Heart right ventricle (tissue), 16 donors: Measurements from ENCODE around the gene C16orf46. TPM values are rescaled to one million over a fixed set of nuclear protein-coding genes. Genes with fewer than 3 reads are reported as not detected.

Experiments used
- ATAC-seq, 8 donors: fragments of 200-7000 bp; cut with Tn5 transposase; one replicate each; pipeline ENCODE4 v1.9.1; 2020; ENCODE audit warnings: mild to moderate bottlenecking in 8 of 8, moderate library complexity in 8 of 8, moderate number of reproducible peaks in 1 of 8
- DNase-seq, 2 donors: peaks; one replicate each; pipeline ENCODE4 v3.0.0-alpha.2; 2020
- H3K27ac ChIP-seq, 10 donors: fragments of 200-600 bp; sonication (generic) in 2 of 10; one replicate each; pipeline versions ENCODE4 v1.5.0 to v1.8.0; 2020 to 2022; ENCODE audit warnings: mild to moderate bottlenecking in 3 of 10
- H3K27me3 ChIP-seq, 7 donors: fragments of 200-600 bp; one replicate each; pipeline ENCODE4 v1.8.0; 2021 to 2022; ENCODE audit warnings: mild to moderate bottlenecking in 2 of 7
- H3K36me3 ChIP-seq, 9 donors: fragments of 200-600 bp; sonication (generic) in 1 of 9; one replicate each; pipeline versions ENCODE4 v1.5.0 to v1.8.0; 2020 to 2022; ENCODE audit warnings: mild to moderate bottlenecking in 2 of 9
- H3K4me1 ChIP-seq, 9 donors: fragments of 200-600 bp; sonication (generic) in 1 of 9; one replicate each; pipeline versions ENCODE4 v1.5.0 to v1.8.0; 2020 to 2022; ENCODE audit warnings: mild to moderate bottlenecking in 4 of 9
- H3K4me3 ChIP-seq, 10 donors: fragments of 200-600 bp; sonication (generic) in 2 of 10; one replicate each; pipeline versions ENCODE4 v1.5.0 to v1.8.0; 2020 to 2022; ENCODE audit warnings: mild to moderate bottlenecking in 7 of 10, moderate library complexity in 2 of 10
- H3K9me3 ChIP-seq, 11 donors: fragments of 200-600 bp in 10 of 11; sonication (generic) in 2 of 11; one replicate each; pipeline versions ENCODE4 v1.5.0 to v1.8.0; 2013 to 2022; ENCODE audit warnings: mild to moderate bottlenecking in 2 of 11, control low read depth in 1 of 11, moderate library complexity in 1 of 11
- WGBS, 2 donors: extraction: QIAGEN DNeasy Blood & Tissue Kit; methylation state at CpG; one replicate each; pipeline ENCODE4 v1.1.7; 2013; ENCODE audit warnings: inconsistent platforms in 1 of 2; 5-methylcytosine and 5-hydroxymethylcytosine counted together
- intact Hi-C, 10 donors: fragments of 100-400 bp; cut with DNase I; formaldehyde crosslinking; loops; one replicate each; pipeline versions ENCODE4 v1.11.1 to v1.14.2; 2022
- polyA plus RNA-seq, 2 donors: library from polyadenylated mRNA; stranded (reverse); fragments of 200-250 nt; gene quantifications; one replicate each; pipeline ENCODE4 v1.2.3, GENCODE V29; 2013
- total RNA-seq, 10 donors: library from RNA; stranded (reverse); fragmentation: NEBNext Ultra II Directional in 3 of 10; extraction: Animal tissue kit (Norgen Biotek cat#: 25700) in 3 of 10; gene quantifications; one replicate each; pipeline versions ENCODE4 v1.2.1 to v1.2.4, GENCODE V29; 2021 to 2023
- TF ChIP-seq, protein P1 (sequence below), 9 donors: fragments of 200-600 bp; sonication (generic) in 2 of 9; IDR thresholded peaks; one replicate each; pipeline versions ENCODE4 v1.5.0 to v1.8.0; 2021 to 2022; ENCODE audit warnings: antibody characterized with exemption in 9 of 9, mild to moderate bottlenecking in 5 of 9, moderate library complexity in 1 of 9
- donor health status: Arrhythmogenic right ventricular cardiomyopathy.
- donor health status: ischemic (EF 13 %, LVEDD 7.1; RV severe dilation, severe dysfunction).
- donor health status: healthy with polysubstance abuse.
- donor health status: DM: no; HTN: yes; CAD: no.
- donor health status: DM: no; HTN: no; CAD: no.
- donor health status: ischemic (EF 25% LVEDD 6.9; RV normal size, moderate dysfunction).
- donor health status: ischemic (EF 25% LVEDD 5.7; RV mildly dilated, moderate dysfunction).
- donor health status: healthy.
- donor health status: DM: yes; HTN: yes; CAD: no.
- donor health status: Ischemic cardiomyopathy.
- donor health status: ischemic (EF 35%, LVEDD 5.7; RV mildly dilated, moderate dysfunction).
- donor health status: nonischemic (EF 11% LVEDD 7.7; RV severe dilation, severe dysfunction).
- donor health status: DM: yes; HTN: yes; CAD: no.
- donor health status: PGD.
- donor health status: ischemic (EF 29% LVEDD 5.4; RV normal size, mild dysfunction).
- donor health status: nonischemic (EF 23%, LVEDD 6.1; RV moderate dilation, normal function).

Gene C16orf46
- total and polyA plus RNA-seq, 12 donors, result 0.19 to 2.0 (median 0.57) TPM; not detected in 3

DNA sequence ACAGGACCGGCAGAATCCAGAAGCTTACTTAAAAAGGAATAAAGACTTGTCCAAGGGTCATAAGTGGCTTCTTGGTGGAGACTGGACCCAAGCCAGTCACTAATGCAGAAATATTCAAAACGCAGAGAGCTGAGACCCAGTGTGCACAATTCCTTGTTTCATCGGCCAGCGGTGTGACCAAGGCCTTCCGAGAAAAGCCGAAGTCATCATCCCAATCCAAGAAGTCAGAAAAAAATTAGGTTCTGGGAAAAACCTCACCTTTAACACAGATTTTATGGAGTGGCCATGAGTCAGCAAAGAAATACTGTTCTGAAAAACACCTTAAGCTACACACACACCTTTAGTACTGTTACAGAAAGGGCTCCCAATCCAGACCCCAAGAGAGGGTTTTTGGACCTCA lies 20.2 kb upstream of the C16orf46 start:
- intact Hi-C loops, result loop anchor here in 2 of 10 donors (2.0 to 5.0 kb wide), 2 partner anchors 20 to 60 kb away; partner anchors contain the start of genes ATMIN (in 1 of the 2) and C16orf46 (in 1 of the 2)
- H3K27ac ChIP-seq, result peak overlapping the region in 1 of 10 donors; percentile 87

DNA sequence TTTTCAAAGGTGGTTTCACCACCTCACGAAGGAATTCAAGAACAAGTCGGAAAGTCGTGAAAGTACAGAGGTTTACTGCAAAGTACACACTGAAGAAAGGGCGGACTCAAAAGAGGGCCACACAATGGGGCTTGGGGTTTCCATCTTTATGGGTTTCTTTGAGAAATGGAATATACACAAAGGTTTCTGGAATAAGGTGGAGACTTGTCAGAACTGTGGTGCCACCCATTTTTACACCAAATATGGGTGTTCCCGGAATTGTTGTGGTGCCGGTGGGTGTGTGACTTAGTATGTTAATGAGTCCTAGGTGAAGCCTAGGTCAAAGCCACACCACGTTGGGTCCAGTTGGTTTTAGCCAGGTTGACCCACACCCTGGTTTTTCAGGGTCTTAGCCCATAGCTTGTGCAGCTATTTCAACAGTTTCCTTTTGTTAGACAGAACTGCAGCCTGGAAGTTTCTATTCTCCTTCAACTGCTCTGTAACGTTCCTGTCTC lies 19.7 kb upstream of the C16orf46 start:
- Histone ChIP-seq H3K4me1 (peaks cover 0 to 12% (median 5%) of the 10 kb centered on the region in 9 donors), H3K9me3 (no peaks in the 10 kb centered on the region), H3K4me3 (peak overlapping the region in 8 of 10 donors; percentile 2 to 99 (median 92)), H3K27me3 (no peaks in the 10 kb centered on the region), H3K27ac (peak overlapping the region in 6 of 10 donors; percentile 31 to 87 (median 40)), H3K36me3 (no peaks in the 10 kb centered on the region)
- DNase-seq, result no peak
- TF ChIP-seq, protein P1, sequence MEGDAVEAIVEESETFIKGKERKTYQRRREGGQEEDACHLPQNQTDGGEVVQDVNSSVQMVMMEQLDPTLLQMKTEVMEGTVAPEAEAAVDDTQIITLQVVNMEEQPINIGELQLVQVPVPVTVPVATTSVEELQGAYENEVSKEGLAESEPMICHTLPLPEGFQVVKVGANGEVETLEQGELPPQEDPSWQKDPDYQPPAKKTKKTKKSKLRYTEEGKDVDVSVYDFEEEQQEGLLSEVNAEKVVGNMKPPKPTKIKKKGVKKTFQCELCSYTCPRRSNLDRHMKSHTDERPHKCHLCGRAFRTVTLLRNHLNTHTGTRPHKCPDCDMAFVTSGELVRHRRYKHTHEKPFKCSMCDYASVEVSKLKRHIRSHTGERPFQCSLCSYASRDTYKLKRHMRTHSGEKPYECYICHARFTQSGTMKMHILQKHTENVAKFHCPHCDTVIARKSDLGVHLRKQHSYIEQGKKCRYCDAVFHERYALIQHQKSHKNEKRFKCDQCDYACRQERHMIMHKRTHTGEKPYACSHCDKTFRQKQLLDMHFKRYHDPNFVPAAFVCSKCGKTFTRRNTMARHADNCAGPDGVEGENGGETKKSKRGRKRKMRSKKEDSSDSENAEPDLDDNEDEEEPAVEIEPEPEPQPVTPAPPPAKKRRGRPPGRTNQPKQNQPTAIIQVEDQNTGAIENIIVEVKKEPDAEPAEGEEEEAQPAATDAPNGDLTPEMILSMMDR (IDR thresholded peaks at IDR 0.05), result no peak
- no peak for ATAC-seq
- WGBS, 2 donors, result 52 to 55% methylated on average over 8 of the region's 8 CpGs
- intact Hi-C loops, result loop anchor here in 3 of 10 donors (1.0 to 5.0 kb wide), 3 partner anchors 19 to 59 kb away; partner anchors contain the start of genes C16orf46 (in 3 of the 3) and ATMIN (in 1 of the 3)

More for the DNA sequence above, 20.2 kb upstream of the C16orf46 start:
- Histone ChIP-seq H3K9me3 (no peaks in the 10 kb centered on the region), H3K27me3 (no peaks in the 10 kb centered on the region), H3K4me1 (peaks cover 0 to 12% (median 5%) of the 10 kb centered on the region in 9 donors), H3K4me3 (no peak overlapping the region), H3K36me3 (no peaks in the 10 kb centered on the region)
- WGBS, 2 donors, result 88 to 95% methylated on average over 6 of the region's 6 CpGs
- ATAC-seq (no peak), DNase-seq (no peak)
- TF ChIP-seq, protein P1 (IDR thresholded peaks at IDR 0.05), result no peak

DNA sequence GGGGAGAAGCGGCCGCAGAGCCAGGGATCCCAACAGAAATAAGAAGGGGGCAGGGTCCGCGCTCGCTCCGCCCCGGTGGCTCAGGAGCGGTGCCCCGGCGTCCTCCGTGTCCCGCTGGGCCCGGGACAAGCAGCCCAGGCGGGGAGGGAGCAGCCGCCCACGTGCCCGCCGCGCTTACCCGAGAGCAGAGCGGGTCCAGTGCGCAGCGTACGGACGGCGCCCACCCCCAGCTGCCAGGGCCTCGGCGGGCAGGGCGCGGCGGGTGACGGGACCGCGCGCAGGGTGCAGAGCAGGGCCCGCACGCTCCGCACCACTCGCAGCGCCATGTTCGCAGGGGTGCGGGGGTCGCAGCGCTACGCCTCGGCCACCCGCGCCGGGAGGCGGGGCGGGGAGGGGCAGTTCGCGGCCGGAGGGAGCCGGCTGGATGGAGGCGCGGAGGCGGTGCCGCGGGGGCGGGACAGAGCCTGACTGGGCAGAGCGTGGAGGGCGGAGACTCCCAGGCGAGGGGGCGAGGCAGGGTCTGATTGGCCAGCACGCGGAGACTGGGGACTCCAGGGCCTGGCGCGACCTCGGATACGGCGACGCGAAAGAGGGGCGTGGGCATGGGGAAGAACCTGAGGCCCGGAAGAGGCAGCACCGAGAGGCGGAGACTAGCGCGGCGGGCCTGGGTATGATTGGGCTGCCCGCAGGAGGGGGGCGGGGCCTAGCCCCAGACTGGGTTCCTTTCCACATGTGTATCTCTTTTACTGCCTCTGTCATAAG lies 19.1 kb upstream of the C16orf46 start, which contains the start of gene GCSH:
TSS of gene GCSH (minus strand) at position 443 of the 762 bp plus-strand sequence. CDS start at position 326, 117 bp downstream.
- TF ChIP-seq, protein P1 (IDR thresholded peaks at IDR 0.05), result no peak
- H3K4me1 ChIP-seq, result peaks cover 0 to 12% (median 5%) of the 10 kb centered on the region in 9 donors
- no peaks in the 10 kb centered on the region for H3K9me3 ChIP-seq
- DNase-seq (peak; percentile 99 to 100), ATAC-seq (peak; percentile 99 to 100 (median 100))
- peak within 1 kb of the TSS; percentile 61 to 99 (median 92) for H3K4me3 ChIP-seq
- no peaks in the 10 kb centered on the region for H3K36me3 ChIP-seq
- WGBS, 2 donors, result 0 to 5% methylated on average over 52 to 77 of the region's 83 CpGs
- H3K27ac ChIP-seq, result peak within 1 kb of the TSS in 9 of 10 donors; percentile 78 to 87 (median 82)
- intact Hi-C loops, result loop anchor here in 3 of 10 donors (1.0 to 5.0 kb wide), 3 partner anchors 19 to 59 kb away; partner anchors contain the start of genes C16orf46 (in 3 of the 3) and ATMIN (in 1 of the 3)
- no peaks in the 10 kb centered on the region for H3K27me3 ChIP-seq

DNA sequence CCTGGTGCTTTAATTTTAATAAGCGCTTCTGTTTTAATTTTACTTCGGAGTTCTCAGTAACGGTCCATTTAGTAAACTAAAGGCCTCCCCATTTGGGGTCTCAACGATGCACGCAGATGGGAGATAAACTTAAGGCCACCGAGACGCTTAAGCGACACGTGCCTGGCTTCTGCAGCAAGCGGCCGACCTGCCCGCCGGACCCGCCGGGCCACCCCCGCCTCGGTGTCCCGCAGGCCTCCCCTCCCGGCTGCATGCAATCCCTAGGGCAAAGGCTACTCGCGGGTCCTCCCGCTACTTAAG lies 18.6 kb upstream of the C16orf46 start:
- H3K9me3 ChIP-seq, result no peaks in the 10 kb centered on the region
- H3K36me3 ChIP-seq, result peaks cover 0 to 4% (median 0%) of the 10 kb centered on the region in 9 donors
- no peaks in the 10 kb centered on the region for H3K27me3 ChIP-seq
- peak overlapping the region; percentile 61 to 99 (median 92) for H3K4me3 ChIP-seq
- WGBS, 2 donors, result 0% methylated on average over 22 of the region's 22 CpGs
- DNase-seq (no peak), ATAC-seq (peak in 1 of 8 donors; percentile 3)
- TF ChIP-seq, protein P1 (IDR thresholded peaks at IDR 0.05), result no peak
- peaks cover 0 to 12% (median 5%) of the 10 kb centered on the region in 9 donors for H3K4me1 ChIP-seq
- intact Hi-C loops, result loop anchor here in 1 of 10 donors (5.0 kb wide), 1 partner anchor 58 kb away; the partner anchor contains the start of gene ATMIN
- peak overlapping the region in 9 of 10 donors; percentile 78 to 87 (median 82) for H3K27ac ChIP-seq
